ENCODE measurements around the gene GPD2.
A peak's percentile ranks its signal among the peaks of the same experiment; 100 is the strongest.

The GPD2 gene

GRCh38 chr2:156532989-156533388 lies 96.8 kb downstream of the GPD2 start:
- DNase-seq = no peak

DNA sequence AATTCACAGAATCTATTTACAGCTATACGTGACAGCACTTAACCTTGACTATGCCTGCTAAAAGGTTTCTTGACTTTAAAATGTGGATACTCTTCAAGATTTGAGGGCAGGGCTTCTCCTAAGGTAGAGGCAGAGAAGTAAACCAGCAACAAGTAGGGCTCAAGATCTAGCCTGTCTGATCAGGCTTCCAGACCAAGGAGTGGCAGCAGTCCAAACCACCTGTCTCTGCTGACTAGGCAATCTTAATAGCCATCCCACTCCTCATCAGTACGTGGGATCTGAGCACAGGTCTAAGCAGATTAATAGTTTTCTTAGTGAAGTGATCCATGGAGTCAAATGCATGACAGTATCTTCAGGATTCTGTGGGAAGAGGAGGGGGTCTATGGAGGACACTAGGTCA lies 100.4 kb downstream of the GPD2 start:
- DNase-seq = no peak

GRCh38 chr2:156537141-156537540 lies 101.0 kb downstream of the GPD2 start:
- no peak for DNase-seq

GRCh38 chr2:156538083-156538504 lies 101.9 kb downstream of the GPD2 start:
- DNase-seq = no peak

- DNase-seq = no peak
Measured at GRCh38 chr2:156539086-156539860, 103.1 kb downstream of the GPD2 start.

GRCh38 chr2:156540706-156541105 lies 104.5 kb downstream of the GPD2 start:
- no peak for DNase-seq

DNA sequence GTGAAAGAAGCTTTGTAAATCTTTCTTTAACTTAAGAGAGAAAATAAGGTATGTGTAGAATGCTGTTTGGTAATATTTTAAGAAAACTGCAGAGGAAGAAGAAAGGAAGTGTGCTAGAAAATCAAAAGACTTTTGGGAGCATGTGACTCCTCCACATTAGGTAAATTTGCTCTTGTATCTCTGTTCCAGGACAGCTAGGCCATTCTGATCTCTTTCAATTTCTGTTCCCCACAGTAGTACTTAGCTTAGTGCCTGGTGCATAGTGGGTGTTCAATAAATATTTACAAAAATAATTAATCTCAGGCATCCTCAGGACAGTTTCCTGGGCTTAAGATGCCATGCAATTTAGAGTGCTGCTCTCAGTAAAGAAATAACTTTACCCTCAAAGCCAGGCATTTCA lies 105.0 kb downstream of the GPD2 start:
- DNase-seq = no peak

- no peak for DNase-seq
Measured at GRCh38 chr2:156541706-156542105, 105.5 kb downstream of the GPD2 start.

DNA sequence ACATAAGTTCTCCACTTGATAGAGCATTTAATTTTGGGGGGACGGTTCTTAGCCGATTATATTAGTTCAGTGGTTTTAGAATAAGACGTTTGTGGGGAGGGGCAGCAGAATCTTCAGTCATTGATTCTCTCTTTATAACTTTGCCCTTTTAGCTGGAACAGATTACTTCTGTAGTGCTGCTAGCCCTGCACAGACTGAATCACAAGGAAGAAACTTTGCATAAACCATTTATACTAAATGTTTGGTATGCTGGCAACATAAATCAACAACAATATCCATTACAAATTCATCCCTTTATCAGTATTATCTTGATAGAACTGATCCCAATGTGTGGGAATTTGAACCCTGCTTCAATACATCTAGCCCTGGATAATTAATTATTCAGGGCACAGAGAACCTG lies 112.2 kb downstream of the GPD2 start:
- DNase-seq = no peak

DNA sequence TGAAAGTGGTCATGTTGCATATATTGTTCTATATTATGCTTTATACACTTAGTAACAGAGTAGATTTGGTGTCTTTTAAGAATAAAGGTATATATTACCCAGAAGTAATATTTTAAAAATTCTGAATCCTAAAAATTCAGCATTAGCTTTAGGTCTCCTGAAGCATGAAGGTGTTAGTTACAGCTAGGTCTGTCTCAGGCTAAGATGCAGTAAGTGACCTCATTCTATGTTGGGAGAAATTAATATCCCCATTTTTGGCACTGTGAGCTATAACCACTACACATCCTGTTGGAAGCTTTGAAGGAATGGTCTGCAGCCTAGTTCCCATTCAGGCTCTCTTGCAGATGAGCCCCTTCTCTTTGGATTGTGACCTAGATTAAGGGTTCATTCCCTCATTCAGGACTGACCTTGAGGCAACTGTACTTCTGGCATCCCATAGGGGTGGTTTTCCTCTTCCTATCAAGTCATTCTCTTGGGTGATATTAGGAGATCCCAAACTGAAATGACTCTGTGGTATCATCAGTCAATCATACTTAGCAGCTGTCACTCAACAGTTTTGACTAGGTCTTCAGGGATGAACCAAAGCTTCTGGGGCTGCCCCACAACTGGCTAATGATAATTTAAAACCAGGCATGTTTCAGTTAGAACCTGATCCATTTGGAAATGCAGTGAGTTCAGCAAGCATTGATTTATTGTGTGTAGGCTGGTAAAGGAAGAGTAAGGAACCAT lies 117.7 kb downstream of the GPD2 start:
- DNase-seq = no peak

DNA sequence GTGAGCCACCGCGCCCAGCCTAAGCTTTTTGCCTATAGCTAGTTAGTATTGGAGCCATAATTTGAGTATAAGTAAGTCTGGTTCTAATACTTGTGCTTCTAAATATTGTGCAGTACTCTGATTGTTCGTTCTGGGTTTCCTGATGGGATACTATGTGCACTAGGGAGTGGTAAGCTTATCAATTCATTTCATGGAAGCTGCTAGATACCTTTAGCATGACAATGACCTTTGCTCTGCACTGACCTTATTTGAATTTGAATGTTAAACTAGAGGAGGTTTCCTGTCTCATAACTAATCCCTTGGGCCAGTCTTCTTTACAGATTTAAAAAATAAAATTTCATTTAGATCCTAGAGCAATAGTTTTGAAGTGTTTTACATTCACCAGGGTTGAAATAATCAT lies 125.1 kb downstream of the GPD2 start:
- DNase-seq = no peak

DNA sequence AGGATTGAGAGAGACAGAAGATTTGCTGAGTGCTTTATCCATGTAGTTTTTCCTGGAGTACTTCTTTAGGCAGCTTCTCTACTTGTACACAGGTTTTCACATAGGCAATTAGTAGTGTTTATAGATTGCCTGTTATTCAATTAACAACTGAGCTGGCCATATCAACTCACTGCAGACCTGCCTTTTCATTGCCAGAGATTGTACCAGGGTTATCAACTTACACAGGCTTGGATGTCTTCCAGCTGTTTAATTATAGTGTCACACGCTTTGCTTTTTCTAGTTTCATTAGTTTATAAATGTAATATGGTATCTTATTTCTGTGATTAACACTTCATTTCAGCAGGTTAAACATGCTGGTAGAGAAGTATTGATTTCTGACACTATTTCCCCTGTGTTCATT lies 125.9 kb downstream of the GPD2 start:
- DNase-seq = no peak

- no peak for DNase-seq
Measured at GRCh38 chr2:156563994-156564753, 128.0 kb downstream of the GPD2 start.

DNA sequence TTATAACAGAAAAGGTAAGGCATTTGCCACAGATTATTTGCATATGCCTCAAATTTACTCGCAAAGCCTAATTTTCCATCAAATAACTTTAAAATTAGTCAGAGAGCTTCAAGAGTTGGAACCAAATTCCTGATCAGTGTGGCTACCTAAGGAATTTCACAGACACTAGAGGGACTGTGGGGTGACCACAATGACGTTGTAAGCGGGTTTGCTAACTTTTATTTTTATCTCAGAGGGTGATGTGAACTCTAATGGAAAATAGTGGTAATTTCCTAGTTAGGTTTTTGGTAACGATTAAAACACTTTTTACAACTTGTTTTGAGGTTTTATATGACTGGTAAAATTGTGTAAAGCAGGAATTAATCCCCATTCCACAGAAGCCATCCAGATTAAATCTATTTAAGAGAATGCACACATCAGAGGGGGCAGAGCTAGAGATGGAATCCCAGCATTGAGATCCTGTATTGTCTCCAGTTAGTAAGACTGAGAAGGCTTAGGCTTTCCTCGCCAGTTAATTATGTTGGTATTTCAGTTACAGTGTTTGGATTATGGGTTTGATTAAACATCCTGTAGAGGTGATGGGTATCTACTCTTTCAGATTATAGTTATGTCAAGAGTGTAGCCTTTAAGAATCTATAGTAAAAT lies 129.0 kb downstream of the GPD2 start:
- DNase-seq = no peak

DNA sequence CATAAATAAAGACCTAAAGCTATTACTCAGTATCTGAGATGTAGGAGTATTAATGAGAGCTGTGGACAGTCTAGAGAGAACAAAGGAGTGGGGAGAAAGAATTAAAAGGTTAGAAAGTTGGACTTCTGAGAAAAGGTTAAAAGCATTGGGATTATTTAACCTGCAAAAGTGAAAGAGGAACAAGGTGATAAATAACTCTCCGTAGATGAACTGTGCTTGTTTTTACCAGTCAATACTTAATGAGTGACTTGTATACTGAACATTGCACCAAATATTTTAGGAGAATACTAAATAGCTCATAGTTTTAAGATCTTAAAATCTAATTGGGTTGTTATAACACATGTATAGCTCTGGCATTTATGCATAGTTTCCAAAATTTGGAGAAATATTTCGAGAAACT lies 137.5 kb downstream of the GPD2 start:
- DNase-seq = no peak

- DNase-seq = no peak
Measured at GRCh38 chr2:156574112-156574511, 137.9 kb downstream of the GPD2 start.

DNA sequence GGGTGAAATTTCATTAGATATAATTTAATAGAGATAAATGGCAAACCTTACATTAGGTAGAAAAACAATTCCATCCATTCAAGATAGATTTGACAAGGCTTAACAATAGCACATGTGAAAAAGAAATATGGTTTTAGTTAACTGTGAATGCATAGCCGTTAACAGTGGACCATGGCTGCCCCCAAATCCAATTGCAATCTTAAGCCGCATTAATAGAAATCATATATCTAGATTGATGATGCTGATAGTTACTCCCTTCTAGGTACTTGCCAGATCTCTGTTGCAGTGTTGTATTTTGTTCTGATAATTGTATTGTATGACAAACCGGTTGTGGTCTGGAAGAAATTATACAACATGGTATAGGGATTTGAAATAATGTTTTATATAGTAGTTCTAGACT lies 139.8 kb downstream of the GPD2 start:
- no peak for DNase-seq

- peak in 1 of 2 donors; percentile 19 for DNase-seq
Measured at GRCh38 chr2:156580501-156580900, 144.3 kb downstream of the GPD2 start.

GRCh38 chr2:156581280-156581679 lies 145.1 kb downstream of the GPD2 start:
- no peak for DNase-seq

GRCh38 chr2:156585457-156585856 lies 149.3 kb downstream of the GPD2 start:
- DNase-seq = no peak

GRCh38 chr2:156586621-156587020 lies 150.4 kb downstream of the GPD2 start:
- DNase-seq = no peak

- peak; percentile 14 to 61 for DNase-seq
Measured at GRCh38 chr2:156589381-156590079, 153.4 kb downstream of the GPD2 start.
